ENCODE results near the gene ANXA6. TPM values are rescaled to one million over a fixed set of nuclear protein-coding genes. Genes with fewer than 3 reads are reported as not detected.
A peak's percentile ranks its signal among the peaks of the same experiment; 100 is the strongest.

ANXA6 gene
- total and polyA plus RNA-seq, 9 of the 15 experiments (the other 6 are each of a cell fraction or from before 2014, with no cell fraction given), result 0.70 to 13.2 (median 8.3) TPM

- intact Hi-C loops (cut with micrococcal nuclease), result loop anchor here (1.0 kb wide), 1 partner anchor 33 kb away; no protein-coding TSS in a partner anchor
These were observed 43.9 kb downstream of the ANXA6 start for GRCh38 chr5:151113651-151114050.

GRCh38 chr5:151110992-151111391 is 46.6 kb downstream of the ANXA6 start:
- Histone ChIP-seq H3K79me2 (ENCODE audit: control insufficient read depth, insufficient read depth, low read length) (no peaks in the 10 kb centered on the region), H3K36me3 (ENCODE audit: control insufficient read depth, insufficient read depth, low read length) (no peaks in the 10 kb centered on the region), H3K4me1 (replicated peaks in 1 of 2; ENCODE audit: control insufficient read depth in 2 of 2, insufficient read depth in 2 of 2, low read length in 2 of 2) (peaks cover 0 to 5% of the 10 kb centered on the region in 2 experiments; a peak in 1 of 5 replicates), H3K9me1 (ENCODE audit: control insufficient read depth, insufficient read depth, low read length) (no peaks in the 10 kb centered on the region), H3K9me3 (replicated peaks; ENCODE audit: control insufficient read depth, insufficient read depth, low read depth, low read length) (no peaks in the 10 kb centered on the region), H3K4me3 (no peak overlapping the region), H4K20me1 (replicated peaks; ENCODE audit: control insufficient read depth, insufficient read depth, low read length) (no peaks in the 10 kb centered on the region; the same call in 1 of the 2 replicates), H3K4me2 (ENCODE audit: insufficient read depth, low read length) (no peak overlapping the region), H3K27me3 (ENCODE audit: control insufficient read depth in 2 of 2, insufficient read depth in 2 of 2, low read length in 2 of 2) (no peaks in the 10 kb centered on the region), H3K27ac (ENCODE audit: extremely low read depth, low read depth, low read length) (no peak overlapping the region), H2AFZ (ENCODE audit: low read depth, low read length) (no peak overlapping the region), H3K9ac (ENCODE audit: insufficient read depth in 1 of 2, low read depth in 2 of 2, low read length in 2 of 2) (no peak overlapping the region)
- in situ Hi-C loops (cut with MboI) (no loop called here), intact Hi-C loops (cut with micrococcal nuclease) (no loop called here)
- TF ChIP-seq DMBX1 (CRISPR knock-in tag; IDR thresholded peaks at IDR 0.05; ENCODE audit: borderline replicate concordance) (no peak), CCAR2 (IDR thresholded peaks at IDR 0.05; ENCODE audit: low read depth, low read length) (no peak), POLR2B (IDR thresholded peaks at IDR 0.05; ENCODE audit: low read depth, partially characterized antibody) (no peak), SRSF3 (IDR thresholded peaks at IDR 0.05; ENCODE audit: insufficient read depth, low read length) (no peak), MEIS2 (IDR thresholded peaks at IDR 0.05; ENCODE audit: partially characterized antibody) (no peak)
- DNase-seq (ENCODE audit: extremely low read depth in 1 of 4, low spot score in 3 of 4) (no peak), FAIRE-seq (no peak), ATAC-seq (no peak)
- WGBS (ENCODE audit: insufficient coverage, low coverage, missing lambda C conversion rate), result 97% methylated on average over 3 of the region's 3 CpGs
- no TSS peak for BruUV-seq (replicated peaks)
- CTCF ChIA-PET (ENCODE audit: low intra/inter-chr PET ratio), result no interaction called here
- POLR2A ChIA-PET, result interaction anchor here (1.0 to 1.5 kb wide), 2 partner anchors 31 to 59 kb away, joined by 3 read pairs; no protein-coding TSS in a partner anchor

More at GRCh38 chr5:151113651-151114050, 43.9 kb downstream of the ANXA6 start:
- Histone ChIP-seq H4K20me1 (replicated peaks; ENCODE audit: control insufficient read depth, insufficient read depth, low read length) (no peaks in the 10 kb centered on the region; the same call in 1 of the 2 replicates), H3K4me2 (ENCODE audit: insufficient read depth, low read length) (no peak overlapping the region), H3K9me3 (replicated peaks; ENCODE audit: control insufficient read depth, insufficient read depth, low read depth, low read length) (no peaks in the 10 kb centered on the region), H3K36me3 (ENCODE audit: control insufficient read depth, insufficient read depth, low read length) (no peaks in the 10 kb centered on the region), H3K4me1 (replicated peaks in 1 of 2; ENCODE audit: control insufficient read depth in 2 of 2, insufficient read depth in 2 of 2, low read length in 2 of 2) (no peaks in the 10 kb centered on the region), H3K4me3 (no peak overlapping the region), H3K79me2 (ENCODE audit: control insufficient read depth, insufficient read depth, low read length) (no peaks in the 10 kb centered on the region), H3K27me3 (ENCODE audit: control insufficient read depth in 2 of 2, insufficient read depth in 2 of 2, low read length in 2 of 2) (no peaks in the 10 kb centered on the region), H2AFZ (ENCODE audit: low read depth, low read length) (no peak overlapping the region), H3K9me1 (ENCODE audit: control insufficient read depth, insufficient read depth, low read length) (no peaks in the 10 kb centered on the region), H3K27ac (ENCODE audit: extremely low read depth, low read depth, low read length) (no peak overlapping the region), H3K9ac (ENCODE audit: insufficient read depth in 1 of 2, low read depth in 2 of 2, low read length in 2 of 2) (no peak overlapping the region)
- ChIA-PET POLR2A (interaction anchor here (0.6 to 2.5 kb wide), 3 partner anchors 32 to 65 kb away, joined by 3 to 16 read pairs (median 3); no protein-coding TSS in a partner anchor), CTCF (ENCODE audit: low intra/inter-chr PET ratio) (interaction anchor here (4.9 kb wide), 1 partner anchor 63 kb away, joined by 68 read pairs; no protein-coding TSS in a partner anchor)
- 27% methylated on average over 3 of the region's 3 CpGs for WGBS (ENCODE audit: insufficient coverage, low coverage, missing lambda C conversion rate)
- BruUV-seq (replicated peaks), result no TSS peak
- FAIRE-seq, result peak; percentile 6
- no peak for DNase-seq (ENCODE audit: extremely low read depth in 1 of 4, low spot score in 3 of 4)
- in situ Hi-C loops (cut with MboI), result no loop called here
- no peak for ATAC-seq
- TF ChIP-seq STAT5B (CRISPR knock-in tag; IDR thresholded peaks at IDR 0.05), result no peak
- no peak for TF ChIP-seq JUNB (CRISPR knock-in tag; conservative IDR thresholded peaks at IDR 0.05)
- TF ChIP-seq ZC3H8 (IDR thresholded peaks at IDR 0.05), result no peak
- no peak for TF ChIP-seq RBFOX2 (IDR thresholded peaks at IDR 0.05; ENCODE audit: low read depth, low read length)
- no peak for TF ChIP-seq ZNF830 (CRISPR knock-in tag; IDR thresholded peaks at IDR 0.05)
- TF ChIP-seq ZNF197 (CRISPR knock-in tag; IDR thresholded peaks at IDR 0.05; ENCODE audit: low read depth), result no peak
- no peak for TF ChIP-seq SRSF3 (IDR thresholded peaks at IDR 0.05; ENCODE audit: insufficient read depth, low read length)
